Endothelial cell (in vitro differentiated cells): ENCODE results near the gene TIMP3. TPM values are rescaled to one million over a fixed set of nuclear protein-coding genes. Genes with fewer than 3 reads are reported as not detected.
A peak's percentile ranks its signal among the peaks of the same experiment; 100 is the strongest.

ENCODE experiments used
- DNase-seq: peaks from one replicate; pipeline ENCODE4 v3.0.0; 2021; ENCODE audit warnings: low spot score
- H3K27ac Mint-ChIP-seq: one replicate; pipeline ENCODE4 v1.8.0; 2021; ENCODE audit warnings: mixed read lengths, inconsistent platforms; ENCODE audit not compliant: unreplicated experiment
- H3K27me3 Mint-ChIP-seq: one replicate; pipeline ENCODE4 v1.8.0; 2021; ENCODE audit warnings: mild to moderate bottlenecking, moderate library complexity, mixed read lengths, inconsistent platforms; ENCODE audit not compliant: unreplicated experiment
- H3K36me3 Mint-ChIP-seq: one replicate; pipeline ENCODE4 v1.8.0; 2021; ENCODE audit warnings: mild to moderate bottlenecking, low read depth, mixed read lengths, inconsistent platforms; ENCODE audit not compliant: unreplicated experiment
- H3K4me1 Mint-ChIP-seq: one replicate; pipeline ENCODE4 v1.8.0; 2021; ENCODE audit warnings: mild to moderate bottlenecking, mixed read lengths, inconsistent platforms; ENCODE audit not compliant: unreplicated experiment
- H3K4me3 Mint-ChIP-seq: one replicate; pipeline ENCODE4 v1.8.0; 2021; ENCODE audit warnings: mild to moderate bottlenecking, mixed read lengths, inconsistent platforms; ENCODE audit not compliant: unreplicated experiment
- H3K9me3 Mint-ChIP-seq: one replicate; pipeline ENCODE4 v1.8.0; 2021; ENCODE audit warnings: mixed read lengths, inconsistent platforms; ENCODE audit not compliant: unreplicated experiment
- total RNA-seq: library from RNA; stranded (reverse); fragmentation: NEBNext Ultra II Directional; extraction: Animal tissue kit (Norgen Biotek cat#: 25700); gene quantifications from one replicate; pipeline ENCODE4 v1.2.1, GENCODE V29; 2021; ENCODE audit not compliant: unreplicated experiment
- TF ChIP-seq, protein P1 (sequence below): fragments of 200-600 bp; sonication (generic); IDR thresholded peaks from one replicate; pipeline ENCODE4 v1.5.0; 2021; ENCODE audit warnings: antibody characterized with exemption; ENCODE audit not compliant: unreplicated experiment

TIMP3 gene
- total RNA-seq, 1 donor from 2014 or later: 73.5 TPM

- DNase-seq: no peak
- Mint-ChIP-seq H3K4me1 (peaks cover 6% of the 10 kb centered on the region), H3K27me3 (peaks cover 7% of the 10 kb centered on the region), H3K36me3 (peaks cover 40% of the 10 kb centered on the region), H3K27ac (peak overlapping the region; percentile 52), H3K9me3 (no peaks in the 10 kb centered on the region), H3K4me3 (no peak overlapping the region)
- TF ChIP-seq, protein P1, sequence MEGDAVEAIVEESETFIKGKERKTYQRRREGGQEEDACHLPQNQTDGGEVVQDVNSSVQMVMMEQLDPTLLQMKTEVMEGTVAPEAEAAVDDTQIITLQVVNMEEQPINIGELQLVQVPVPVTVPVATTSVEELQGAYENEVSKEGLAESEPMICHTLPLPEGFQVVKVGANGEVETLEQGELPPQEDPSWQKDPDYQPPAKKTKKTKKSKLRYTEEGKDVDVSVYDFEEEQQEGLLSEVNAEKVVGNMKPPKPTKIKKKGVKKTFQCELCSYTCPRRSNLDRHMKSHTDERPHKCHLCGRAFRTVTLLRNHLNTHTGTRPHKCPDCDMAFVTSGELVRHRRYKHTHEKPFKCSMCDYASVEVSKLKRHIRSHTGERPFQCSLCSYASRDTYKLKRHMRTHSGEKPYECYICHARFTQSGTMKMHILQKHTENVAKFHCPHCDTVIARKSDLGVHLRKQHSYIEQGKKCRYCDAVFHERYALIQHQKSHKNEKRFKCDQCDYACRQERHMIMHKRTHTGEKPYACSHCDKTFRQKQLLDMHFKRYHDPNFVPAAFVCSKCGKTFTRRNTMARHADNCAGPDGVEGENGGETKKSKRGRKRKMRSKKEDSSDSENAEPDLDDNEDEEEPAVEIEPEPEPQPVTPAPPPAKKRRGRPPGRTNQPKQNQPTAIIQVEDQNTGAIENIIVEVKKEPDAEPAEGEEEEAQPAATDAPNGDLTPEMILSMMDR: no peak
Observed at GRCh38 chr22:32858121-32858703, 56.7 kb downstream of the TIMP3 start.

- Mint-ChIP-seq H3K36me3 (peaks cover 40% of the 10 kb centered on the region), H3K4me1 (peaks cover 6% of the 10 kb centered on the region), H3K27me3 (peaks cover 8% of the 10 kb centered on the region), H3K4me3 (no peak overlapping the region), H3K9me3 (no peaks in the 10 kb centered on the region), H3K27ac (no peak overlapping the region)
- TF ChIP-seq, protein P1: no peak
- no peak for DNase-seq
Observed at GRCh38 chr22:32858957-32859356, 57.5 kb downstream of the TIMP3 start.

GRCh38 chr22:32859743-32860142 is 58.2 kb downstream of the TIMP3 start:
- Mint-ChIP-seq H3K27me3 (peaks cover 8% of the 10 kb centered on the region), H3K27ac (no peak overlapping the region), H3K4me1 (peaks cover 6% of the 10 kb centered on the region), H3K4me3 (peak overlapping the region; percentile 74), H3K36me3 (peaks cover 35% of the 10 kb centered on the region), H3K9me3 (no peaks in the 10 kb centered on the region)
- TF ChIP-seq, protein P1: no peak
- DNase-seq: no peak

DNA sequence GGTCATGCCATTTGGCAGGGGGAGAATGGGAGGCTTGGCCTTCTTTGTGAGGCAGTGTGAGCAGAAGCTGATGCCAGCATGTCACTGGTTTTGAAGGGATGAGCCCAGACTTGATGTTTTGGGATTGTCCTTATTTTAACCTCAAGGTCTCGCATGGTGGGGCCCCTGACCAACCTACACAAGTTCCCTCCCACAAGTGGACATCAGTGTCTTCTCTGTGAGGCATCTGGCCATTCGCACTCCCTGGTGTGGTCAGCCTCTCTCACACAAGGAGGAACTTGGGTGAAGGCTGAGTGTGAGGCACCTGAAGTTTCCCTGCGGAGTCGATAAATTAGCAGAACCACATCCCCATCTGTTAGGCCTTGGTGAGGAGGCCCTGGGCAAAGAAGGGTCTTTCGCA is 59.8 kb downstream of the TIMP3 start:
- Mint-ChIP-seq H3K27me3 (peaks cover 8% of the 10 kb centered on the region), H3K36me3 (peaks cover 29% of the 10 kb centered on the region), H3K4me3 (no peak overlapping the region), H3K27ac (no peak overlapping the region), H3K4me1 (peaks cover 6% of the 10 kb centered on the region), H3K9me3 (no peaks in the 10 kb centered on the region)
- DNase-seq: no peak
- TF ChIP-seq, protein P1: no peak

DNA sequence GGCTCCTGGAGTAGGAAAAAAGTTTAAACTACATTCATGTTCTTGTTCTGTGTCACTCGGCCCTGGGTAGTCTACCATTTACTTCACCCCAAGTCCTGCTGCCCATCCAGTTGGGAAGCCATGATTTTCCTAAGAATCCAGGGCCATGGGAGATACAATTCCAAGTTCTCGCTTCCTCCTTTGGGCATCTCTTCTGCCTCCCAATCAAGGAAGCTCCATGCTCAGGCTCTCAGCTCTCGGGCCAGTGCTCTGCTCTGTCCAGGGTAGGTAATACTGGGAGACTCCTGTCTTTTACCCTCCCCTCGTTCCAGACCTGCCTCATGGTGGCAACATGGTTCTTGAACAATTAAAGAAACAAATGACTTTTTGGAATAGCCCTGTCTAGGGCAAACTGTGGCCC is 60.6 kb downstream of the TIMP3 start:
- peaks cover 6% of the 10 kb centered on the region for H3K4me1 Mint-ChIP-seq
- no peak overlapping the region for H3K4me3 Mint-ChIP-seq
- H3K36me3 Mint-ChIP-seq: peaks cover 25% of the 10 kb centered on the region
- DNase-seq: no peak
- peaks cover 8% of the 10 kb centered on the region for H3K27me3 Mint-ChIP-seq
- no peaks in the 10 kb centered on the region for H3K9me3 Mint-ChIP-seq
- no peak overlapping the region for H3K27ac Mint-ChIP-seq
- TF ChIP-seq, protein P1: no peak
